GM21367 (cell line): ENCODE measurements around the gene POLD2.

Experiments used
- ATAC-seq: cut with Tn5 transposase; IDR thresholded peaks from one replicate; pipeline ENCODE4 v1.9.1; 2021; ENCODE audit not compliant: unreplicated experiment

The POLD2 gene

GRCh38 chr7:44152971-44153947, 29.9 kb upstream of the POLD2 start:
- no peak for ATAC-seq

- ATAC-seq: no peak
Measured at GRCh38 chr7:44151956-44152355, 28.6 kb upstream of the POLD2 start.

GRCh38 chr7:44150966-44151941, 27.9 kb upstream of the POLD2 start:
- ATAC-seq: no peak

GRCh38 chr7:44150466-44150832, 27.1 kb upstream of the POLD2 start:
- ATAC-seq: no peak

GRCh38 chr7:44149571-44150465, 26.5 kb upstream of the POLD2 start:
- no peak for ATAC-seq

GRCh38 chr7:44148961-44149536, 25.7 kb upstream of the POLD2 start:
- no peak for ATAC-seq

GRCh38 chr7:44148166-44148565, 24.8 kb upstream of the POLD2 start:
- ATAC-seq: no peak

- ATAC-seq: no peak
Measured at GRCh38 chr7:44147026-44147991, 24.0 kb upstream of the POLD2 start.

GRCh38 chr7:44145969-44146911, 22.9 kb upstream of the POLD2 start:
- no peak for ATAC-seq

GRCh38 chr7:44145479-44145968, 22.2 kb upstream of the POLD2 start:
- ATAC-seq: no peak

- no peak for ATAC-seq
Measured at GRCh38 chr7:44144968-44145478, 21.7 kb upstream of the POLD2 start.

- no peak for ATAC-seq
Measured at GRCh38 chr7:44144426-44144967, 21.1 kb upstream of the POLD2 start.

GRCh38 chr7:44143646-44144250, 20.4 kb upstream of the POLD2 start:
- no peak for ATAC-seq

- ATAC-seq: no peak
Measured at GRCh38 chr7:44142028-44142427, 18.7 kb upstream of the POLD2 start.

GRCh38 chr7:44141221-44141850, 18.0 kb upstream of the POLD2 start, which contains the start of gene MYL7:
MYL7 (minus strand) TSS chr7:44141332; CDS start chr7:44141305, 27 bp downstream.
- ATAC-seq: no peak

GRCh38 chr7:44140341-44140740, 17.0 kb upstream of the POLD2 start:
- ATAC-seq: no peak
